HL-60 (cell line): ENCODE measurements around the gene MYLIP.

Experiments used
- GABPA ChIP-seq: IDR thresholded peaks from 2 replicates; pipeline ENCODE4 v1.6.1; 2012; ENCODE audit warnings: low read depth
- TF ChIP-seq, protein P1 (sequence below): IDR thresholded peaks from one replicate; pipeline ENCODE4 v1.5.1; 2011; ENCODE audit warnings: low read length, control low read depth, inconsistent platforms; ENCODE audit not compliant: insufficient read depth
- TF ChIP-seq, protein P2 (sequence below): IDR thresholded peaks from 2 replicates; pipeline ENCODE4 v1.6.1; 2012; ENCODE audit warnings: low read depth; ENCODE audit not compliant: insufficient replicate concordance

DNA sequence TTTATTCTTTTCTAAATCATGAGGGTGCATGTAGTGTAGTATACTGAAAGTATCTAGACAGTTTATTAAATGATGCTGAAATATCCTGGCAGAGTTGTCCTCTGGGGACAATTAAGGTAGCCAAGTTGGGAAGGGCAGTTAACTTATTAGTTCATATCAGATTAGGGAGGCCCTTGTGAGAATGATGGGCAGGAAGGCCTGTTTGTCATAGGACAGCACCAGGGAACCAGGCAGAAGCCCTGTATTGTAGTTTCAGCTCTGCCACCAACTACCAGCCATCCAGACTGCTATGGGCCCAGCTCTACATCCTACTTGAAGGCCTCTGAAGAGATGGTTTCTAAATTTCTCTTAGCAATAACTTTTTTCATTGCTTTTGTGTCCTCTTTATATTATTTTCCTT, 4.0 kb downstream of the MYLIP start:
- TF ChIP-seq, protein P1, sequence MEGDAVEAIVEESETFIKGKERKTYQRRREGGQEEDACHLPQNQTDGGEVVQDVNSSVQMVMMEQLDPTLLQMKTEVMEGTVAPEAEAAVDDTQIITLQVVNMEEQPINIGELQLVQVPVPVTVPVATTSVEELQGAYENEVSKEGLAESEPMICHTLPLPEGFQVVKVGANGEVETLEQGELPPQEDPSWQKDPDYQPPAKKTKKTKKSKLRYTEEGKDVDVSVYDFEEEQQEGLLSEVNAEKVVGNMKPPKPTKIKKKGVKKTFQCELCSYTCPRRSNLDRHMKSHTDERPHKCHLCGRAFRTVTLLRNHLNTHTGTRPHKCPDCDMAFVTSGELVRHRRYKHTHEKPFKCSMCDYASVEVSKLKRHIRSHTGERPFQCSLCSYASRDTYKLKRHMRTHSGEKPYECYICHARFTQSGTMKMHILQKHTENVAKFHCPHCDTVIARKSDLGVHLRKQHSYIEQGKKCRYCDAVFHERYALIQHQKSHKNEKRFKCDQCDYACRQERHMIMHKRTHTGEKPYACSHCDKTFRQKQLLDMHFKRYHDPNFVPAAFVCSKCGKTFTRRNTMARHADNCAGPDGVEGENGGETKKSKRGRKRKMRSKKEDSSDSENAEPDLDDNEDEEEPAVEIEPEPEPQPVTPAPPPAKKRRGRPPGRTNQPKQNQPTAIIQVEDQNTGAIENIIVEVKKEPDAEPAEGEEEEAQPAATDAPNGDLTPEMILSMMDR: no peak
- no peak for TF ChIP-seq GABPA
- TF ChIP-seq, protein P2, sequence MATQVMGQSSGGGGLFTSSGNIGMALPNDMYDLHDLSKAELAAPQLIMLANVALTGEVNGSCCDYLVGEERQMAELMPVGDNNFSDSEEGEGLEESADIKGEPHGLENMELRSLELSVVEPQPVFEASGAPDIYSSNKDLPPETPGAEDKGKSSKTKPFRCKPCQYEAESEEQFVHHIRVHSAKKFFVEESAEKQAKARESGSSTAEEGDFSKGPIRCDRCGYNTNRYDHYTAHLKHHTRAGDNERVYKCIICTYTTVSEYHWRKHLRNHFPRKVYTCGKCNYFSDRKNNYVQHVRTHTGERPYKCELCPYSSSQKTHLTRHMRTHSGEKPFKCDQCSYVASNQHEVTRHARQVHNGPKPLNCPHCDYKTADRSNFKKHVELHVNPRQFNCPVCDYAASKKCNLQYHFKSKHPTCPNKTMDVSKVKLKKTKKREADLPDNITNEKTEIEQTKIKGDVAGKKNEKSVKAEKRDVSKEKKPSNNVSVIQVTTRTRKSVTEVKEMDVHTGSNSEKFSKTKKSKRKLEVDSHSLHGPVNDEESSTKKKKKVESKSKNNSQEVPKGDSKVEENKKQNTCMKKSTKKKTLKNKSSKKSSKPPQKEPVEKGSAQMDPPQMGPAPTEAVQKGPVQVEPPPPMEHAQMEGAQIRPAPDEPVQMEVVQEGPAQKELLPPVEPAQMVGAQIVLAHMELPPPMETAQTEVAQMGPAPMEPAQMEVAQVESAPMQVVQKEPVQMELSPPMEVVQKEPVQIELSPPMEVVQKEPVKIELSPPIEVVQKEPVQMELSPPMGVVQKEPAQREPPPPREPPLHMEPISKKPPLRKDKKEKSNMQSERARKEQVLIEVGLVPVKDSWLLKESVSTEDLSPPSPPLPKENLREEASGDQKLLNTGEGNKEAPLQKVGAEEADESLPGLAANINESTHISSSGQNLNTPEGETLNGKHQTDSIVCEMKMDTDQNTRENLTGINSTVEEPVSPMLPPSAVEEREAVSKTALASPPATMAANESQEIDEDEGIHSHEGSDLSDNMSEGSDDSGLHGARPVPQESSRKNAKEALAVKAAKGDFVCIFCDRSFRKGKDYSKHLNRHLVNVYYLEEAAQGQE: no peak
